HCT116 (cell line): ENCODE data around the gene BTBD9. TPM values are rescaled to one million over a fixed set of nuclear protein-coding genes. Genes with fewer than 3 reads are reported as not detected.

Experiments used
- ATAC-seq: fragments of 200-7000 bp; cut with Tn5 transposase; 2 replicates; pipeline ENCODE4 v1.9.1; 2020; ENCODE audit warnings: mild to moderate bottlenecking, moderate library complexity
- BruUV-seq: library from RNA; stranded (reverse); fragments of 400-500 nt; replicated peaks from 2 replicates; lab custom pipeline; 2021; lab: Mats Ljungman, UMichigan
- CTCF ChIA-PET: fragments of 300-600 bp; sonication (Branson Sonifier 250); formaldehyde crosslinking; loops from one replicate; lab custom pipeline; 2021; ENCODE audit warnings: antibody characterized with exemption; lab: Charles Lee
- POLR2A ChIA-PET: fragments of 300-600, 350-600 bp; sonication (Branson Sonifier 250); formaldehyde crosslinking; loops from one replicate; lab custom pipeline; 2021; ENCODE audit warnings: antibody characterized with exemption; lab: Charles Lee
- RAD21 ChIA-PET, 2 experiments: fragments of 300-600 bp; sonication (Branson Sonifier 250); formaldehyde crosslinking; loops; one replicate each; lab custom pipeline; 2023; ENCODE audit warnings: low total read pairs in 2 of 2; ENCODE audit not compliant: uncharacterized antibody in 2 of 2, unreplicated experiment in 2 of 2, low non-redundant PET in 1 of 2; lab: Charles Lee
- DNase-seq: peaks from one replicate; pipeline ENCODE4 v3.0.0-alpha.2; 2010; ENCODE audit warnings: low read depth, low spot score
- H2AFZ ChIP-seq: fragments of 200-600 bp; shearing (Covaris generic), sonication (generic); 2 replicates; pipeline ENCODE4 v1.6.1; 2017; ENCODE audit warnings: low read depth, mixed run types, mixed read lengths, antibody characterized with exemption, low read length; ENCODE audit not compliant: poor library complexity, severe bottlenecking
- H3K27ac ChIP-seq: 2 replicates; pipeline ENCODE4 v1.5.1; 2012; ENCODE audit warnings: low read depth, low read length
- H3K27me3 ChIP-seq: fragments of 200-600 bp; sonication (generic); 2 replicates; pipeline ENCODE4 v1.6.1; 2016; ENCODE audit warnings: mixed run types, low read length, mixed read lengths; ENCODE audit not compliant: insufficient read depth
- H3K36me3 ChIP-seq, 2 experiments: fragments of 200-500 bp in 1 of 2; fragments of 200-600 bp in 1 of 2; sonication (Bioruptor generic) in 1 of 2; sonication (generic) in 1 of 2; 2 replicates each; pipeline versions ENCODE4 v1.5.1 to v1.6.1; 2014 to 2016; ENCODE audit warnings: low read length in 2 of 2, inconsistent platforms in 1 of 2, mixed read lengths in 1 of 2, mixed run types in 1 of 2; ENCODE audit not compliant: insufficient read depth in 2 of 2, control insufficient read depth in 1 of 2
- H3K4me1 ChIP-seq, 2 experiments: fragments of 200-600 bp in 1 of 2; sonication (generic) in 1 of 2; 2 replicates each; pipeline versions ENCODE4 v1.5.1 to v1.6.1; 2012 to 2017; ENCODE audit warnings: low read length in 2 of 2, inconsistent platforms in 1 of 2, mild to moderate bottlenecking in 1 of 2, mixed read lengths in 1 of 2, mixed run types in 1 of 2, moderate library complexity in 1 of 2; ENCODE audit not compliant: insufficient read depth in 2 of 2, control insufficient read depth in 1 of 2
- H3K4me2 ChIP-seq: fragments of 200-600 bp; sonication (generic); 2 replicates; pipeline ENCODE4 v1.6.1; 2017; ENCODE audit warnings: mixed run types, low read length, mixed read lengths
- H3K4me3 ChIP-seq, 2 experiments: fragments of 200-600 bp in 1 of 2; sonication (generic) in 1 of 2; replicated peaks in 1 of 2; 2 replicates each; pipeline ENCODE4 v1.5.1; 2011 to 2016; ENCODE audit warnings: low read length in 2 of 2, control low read depth in 1 of 2, low read depth in 1 of 2, mild to moderate bottlenecking in 1 of 2, mixed read lengths in 1 of 2, mixed run types in 1 of 2
- H3K79me2 ChIP-seq: fragments of 200-600 bp; sonication (generic); 2 replicates; pipeline ENCODE4 v1.6.1; 2017; ENCODE audit warnings: mild to moderate bottlenecking, mixed run types, low read length, moderate library complexity, mixed read lengths; ENCODE audit not compliant: insufficient read depth
- H3K9ac ChIP-seq: fragments of 200-600 bp; sonication (generic); 2 replicates; pipeline ENCODE4 v1.6.1; 2016; ENCODE audit warnings: low read length, mixed read lengths
- H3K9me2 ChIP-seq: fragments of 200-600 bp; sonication (generic), shearing (Covaris generic); 2 replicates; pipeline ENCODE4 v1.6.1; 2017; ENCODE audit warnings: mixed run types, mild to moderate bottlenecking, moderate library complexity; ENCODE audit not compliant: insufficient read depth
- H3K9me3 ChIP-seq, 2 experiments: fragments of 200-500 bp in 1 of 2; fragments of 200-600 bp in 1 of 2; sonication (Bioruptor generic) in 1 of 2; sonication (generic) in 1 of 2; 2 replicates each; pipeline ENCODE4 v1.6.1; 2014 to 2017; ENCODE audit warnings: low read length in 2 of 2, mixed read lengths in 2 of 2, inconsistent platforms in 1 of 2, low read depth in 1 of 2, mild to moderate bottlenecking in 1 of 2, mixed run types in 1 of 2, moderate library complexity in 1 of 2; ENCODE audit not compliant: control insufficient read depth in 1 of 2, insufficient read depth in 1 of 2
- H4K20me1 ChIP-seq: fragments of 200-600 bp; sonication (generic), shearing (Covaris generic); 2 replicates; pipeline ENCODE4 v1.6.1; 2017; ENCODE audit warnings: mixed run types, mild to moderate bottlenecking, moderate library complexity; ENCODE audit not compliant: insufficient read depth
- CBX3 ChIP-seq: IDR thresholded peaks from 2 replicates; pipeline ENCODE4 v1.6.1; 2012; ENCODE audit warnings: low read depth
- CEBPB ChIP-seq: IDR thresholded peaks from 2 replicates; pipeline ENCODE4 v1.6.1; 2012; ENCODE audit warnings: low read depth
- EGR1 ChIP-seq: IDR thresholded peaks from 2 replicates; pipeline ENCODE4 v1.6.1; 2012; ENCODE audit warnings: low read depth
- ELF1 ChIP-seq: IDR thresholded peaks from 2 replicates; pipeline ENCODE4 v1.6.1; 2012; ENCODE audit warnings: low read depth, borderline replicate concordance
- EZH2 ChIP-seq: fragments of 200-600 bp; sonication (generic); IDR thresholded peaks from 2 replicates; pipeline ENCODE4 v1.6.1; 2017; ENCODE audit warnings: antibody characterized with exemption, mixed run types
- EZH2phosphoT487 ChIP-seq: fragments of 200-600 bp; IDR thresholded peaks from 2 replicates; pipeline ENCODE4 v1.6.1; 2018; ENCODE audit warnings: antibody characterized with exemption, borderline replicate concordance
- FOSL1 ChIP-seq: IDR thresholded peaks from 2 replicates; pipeline ENCODE4 v1.6.1; 2012; ENCODE audit warnings: low read depth
- POLR2A ChIP-seq: IDR thresholded peaks from 2 replicates; pipeline ENCODE4 v1.7.0; 2011; ENCODE audit warnings: borderline replicate concordance; ENCODE audit not compliant: insufficient read depth, insufficient read length; ENCODE audit errors: extremely low read depth
- POLR2AphosphoS5 ChIP-seq: IDR thresholded peaks from 2 replicates; pipeline ENCODE4 v1.6.1; 2011; ENCODE audit warnings: mild to moderate bottlenecking, low read depth, low read length, moderate library complexity
- SP1 ChIP-seq: IDR thresholded peaks from 2 replicates; pipeline ENCODE4 v1.6.1; 2012; ENCODE audit warnings: low read depth
- TCF7L2 ChIP-seq: IDR thresholded peaks from 2 replicates; pipeline ENCODE4 v1.7.0; 2011; ENCODE audit warnings: borderline replicate concordance, inconsistent platforms; ENCODE audit not compliant: insufficient read depth, insufficient read length; ENCODE audit errors: extremely low read depth
- YY1 ChIP-seq: IDR thresholded peaks from 2 replicates; pipeline ENCODE4 v1.6.1; 2011; ENCODE audit warnings: low read length, low read depth, moderate library complexity, mild to moderate bottlenecking; ENCODE audit not compliant: insufficient replicate concordance; ENCODE audit errors: extremely low read depth
- ZFX ChIP-seq: fragments of 450-650 bp; IDR thresholded peaks from 2 replicates; pipeline ENCODE4 v1.6.1; 2017
- intact Hi-C: fragments of 100-400 bp; cut with micrococcal nuclease; formaldehyde crosslinking; loops from 2 replicates; pipeline ENCODE4 v1.10.0; 2022
- total RNA-seq: library from RNA; stranded (reverse); gene quantifications from one replicate; pipeline ENCODE4 v1.2.1, GENCODE V29; 2021; ENCODE audit not compliant: unreplicated experiment
- TF ChIP-seq, protein P1 (sequence below): IDR thresholded peaks from 2 replicates; pipeline ENCODE4 v1.6.1; 2012
- TF ChIP-seq, protein P2 (sequence below): IDR thresholded peaks from 2 replicates; pipeline ENCODE4 v1.6.1; 2012; ENCODE audit warnings: low read depth

Gene BTBD9
- total RNA-seq, 1 experiment from 2014 or later = 10.9 TPM

DNA sequence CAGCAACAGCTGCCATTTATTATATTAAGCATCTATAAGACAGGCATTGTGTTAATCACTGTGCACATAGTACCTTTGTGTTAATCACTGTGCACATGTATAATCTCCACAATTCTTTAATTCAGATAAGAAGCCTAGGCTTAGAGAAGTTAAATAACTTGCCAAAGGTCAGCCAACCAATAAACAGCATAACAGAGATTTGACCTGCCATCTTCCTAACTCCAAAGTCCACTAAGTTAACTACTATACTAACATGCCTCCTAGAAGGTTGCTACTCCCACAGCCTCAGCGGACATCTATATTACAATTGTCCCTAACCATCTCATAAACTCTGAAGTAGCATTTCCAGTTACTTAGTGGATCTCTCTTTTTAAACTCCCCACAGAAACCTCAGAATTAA is 3.7 kb downstream of the BTBD9 start:
- Histone ChIP-seq H3K9me2 (no peaks in the 10 kb centered on the region), H3K79me2 (no peaks in the 10 kb centered on the region; the same call in 1 of the 2 replicates), H2AFZ (no peak overlapping the region), H3K27ac (no peak overlapping the region), H3K9me3 (no peaks in the 10 kb centered on the region), H3K4me1 (peaks cover 12 to 31% of the 10 kb centered on the region in 2 experiments), H3K4me3 (no peak overlapping the region), H4K20me1 (no peaks in the 10 kb centered on the region), H3K9ac (no peak overlapping the region), H3K4me2 (no peak overlapping the region), H3K27me3 (no peaks in the 10 kb centered on the region), H3K36me3 (no peaks in the 10 kb centered on the region)
- TF ChIP-seq TCF7L2 (no peak), CEBPB (no peak), CBX3 (no peak), EZH2phosphoT487 (no peak), POLR2A (no peak), EGR1 (no peak)
- TF ChIP-seq, protein P1, sequence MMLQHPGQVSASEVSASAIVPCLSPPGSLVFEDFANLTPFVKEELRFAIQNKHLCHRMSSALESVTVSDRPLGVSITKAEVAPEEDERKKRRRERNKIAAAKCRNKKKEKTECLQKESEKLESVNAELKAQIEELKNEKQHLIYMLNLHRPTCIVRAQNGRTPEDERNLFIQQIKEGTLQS = no peak
- POLR2A ChIA-PET = no interaction called here
- BruUV-seq = no TSS peak
- CTCF ChIA-PET = no interaction called here
- no peak for DNase-seq
- ATAC-seq = no peak
- RAD21 ChIA-PET = no interaction called here
- intact Hi-C loops = no loop called here

DNA sequence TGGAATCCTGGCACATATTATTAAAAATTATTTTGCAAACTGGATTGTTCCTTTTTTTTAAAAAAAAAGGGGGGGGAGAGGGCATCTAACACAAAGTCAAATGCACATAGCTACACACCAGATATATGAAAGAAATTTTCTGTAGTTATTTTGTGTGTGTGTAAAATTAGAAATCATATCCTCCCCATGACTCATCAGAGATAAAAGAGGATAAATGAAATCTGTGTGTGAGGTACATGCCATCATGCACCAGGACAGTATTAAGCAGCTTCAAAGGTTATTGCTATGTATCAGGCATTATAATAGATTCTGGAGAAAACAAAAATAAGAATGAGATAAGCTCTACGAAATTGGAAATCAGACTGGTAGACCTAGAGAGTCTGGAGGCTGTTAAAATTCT is 5.2 kb downstream of the BTBD9 start:
- BruUV-seq = no TSS peak
- TF ChIP-seq CEBPB = no peak
- no peak for TF ChIP-seq ZFX
- no peak for TF ChIP-seq ELF1
- no peak for TF ChIP-seq POLR2A
- TF ChIP-seq, protein P1 = no peak
- no peak for TF ChIP-seq CBX3
- no peak for TF ChIP-seq YY1
- TF ChIP-seq POLR2AphosphoS5 = no peak
- TF ChIP-seq, protein P2, sequence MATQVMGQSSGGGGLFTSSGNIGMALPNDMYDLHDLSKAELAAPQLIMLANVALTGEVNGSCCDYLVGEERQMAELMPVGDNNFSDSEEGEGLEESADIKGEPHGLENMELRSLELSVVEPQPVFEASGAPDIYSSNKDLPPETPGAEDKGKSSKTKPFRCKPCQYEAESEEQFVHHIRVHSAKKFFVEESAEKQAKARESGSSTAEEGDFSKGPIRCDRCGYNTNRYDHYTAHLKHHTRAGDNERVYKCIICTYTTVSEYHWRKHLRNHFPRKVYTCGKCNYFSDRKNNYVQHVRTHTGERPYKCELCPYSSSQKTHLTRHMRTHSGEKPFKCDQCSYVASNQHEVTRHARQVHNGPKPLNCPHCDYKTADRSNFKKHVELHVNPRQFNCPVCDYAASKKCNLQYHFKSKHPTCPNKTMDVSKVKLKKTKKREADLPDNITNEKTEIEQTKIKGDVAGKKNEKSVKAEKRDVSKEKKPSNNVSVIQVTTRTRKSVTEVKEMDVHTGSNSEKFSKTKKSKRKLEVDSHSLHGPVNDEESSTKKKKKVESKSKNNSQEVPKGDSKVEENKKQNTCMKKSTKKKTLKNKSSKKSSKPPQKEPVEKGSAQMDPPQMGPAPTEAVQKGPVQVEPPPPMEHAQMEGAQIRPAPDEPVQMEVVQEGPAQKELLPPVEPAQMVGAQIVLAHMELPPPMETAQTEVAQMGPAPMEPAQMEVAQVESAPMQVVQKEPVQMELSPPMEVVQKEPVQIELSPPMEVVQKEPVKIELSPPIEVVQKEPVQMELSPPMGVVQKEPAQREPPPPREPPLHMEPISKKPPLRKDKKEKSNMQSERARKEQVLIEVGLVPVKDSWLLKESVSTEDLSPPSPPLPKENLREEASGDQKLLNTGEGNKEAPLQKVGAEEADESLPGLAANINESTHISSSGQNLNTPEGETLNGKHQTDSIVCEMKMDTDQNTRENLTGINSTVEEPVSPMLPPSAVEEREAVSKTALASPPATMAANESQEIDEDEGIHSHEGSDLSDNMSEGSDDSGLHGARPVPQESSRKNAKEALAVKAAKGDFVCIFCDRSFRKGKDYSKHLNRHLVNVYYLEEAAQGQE = no peak
- TF ChIP-seq FOSL1 = no peak
- no peak for TF ChIP-seq EZH2phosphoT487
- TF ChIP-seq EZH2 = no peak
- no peak for TF ChIP-seq SP1

More for the DNA sequence above, 5.2 kb downstream of the BTBD9 start:
- no peaks in the 10 kb centered on the region for H3K27me3 ChIP-seq
- no peaks in the 10 kb centered on the region for H3K9me2 ChIP-seq
- H3K36me3 ChIP-seq = no peaks in the 10 kb centered on the region
- no peaks in the 10 kb centered on the region for H4K20me1 ChIP-seq
- no peak overlapping the region for H3K9ac ChIP-seq
- CTCF ChIA-PET = no interaction called here
- RAD21 ChIA-PET = no interaction called here
- POLR2A ChIA-PET = no interaction called here
- intact Hi-C loops = no loop called here
- H3K79me2 ChIP-seq = no peaks in the 10 kb centered on the region; the same call in 1 of the 2 replicates
- no peak overlapping the region; the same call in 1 of the 2 replicates for H3K4me2 ChIP-seq
- DNase-seq = no peak
- no peaks in the 10 kb centered on the region for H3K9me3 ChIP-seq
- no peak overlapping the region for H3K27ac ChIP-seq
- H3K4me1 ChIP-seq = peaks cover 8 to 21% of the 10 kb centered on the region in 2 experiments
- H3K4me3 ChIP-seq = no peak overlapping the region
- ATAC-seq = no peak
- H2AFZ ChIP-seq = no peak overlapping the region
